B cell (primary cell): ENCODE data around the gene CACNA2D4. TPM values are rescaled to one million over a fixed set of nuclear protein-coding genes. Genes with fewer than 3 reads are reported as not detected.
A peak's percentile ranks its signal among the peaks of the same experiment; 100 is the strongest.

Source experiments
- ATAC-seq: fragments of 200-7000 bp; cut with Tn5 transposase; one replicate; pipeline ENCODE4 v1.10.0; 2021; ENCODE audit warnings: low read depth, mild to moderate bottlenecking, moderate number of reproducible peaks, moderate library complexity
- CTCF ChIA-PET: fragments of 350-600 bp; sonication (Branson Sonifier 250); formaldehyde crosslinking; loops from one replicate; lab custom pipeline; 2021; ENCODE audit warnings: antibody characterized with exemption, inconsistent platforms; lab: Charles Lee
- POLR2A ChIA-PET: fragments of 350-600 bp; sonication (Branson Sonifier 250); formaldehyde crosslinking; loops from one replicate; lab custom pipeline; 2021; ENCODE audit warnings: antibody characterized with exemption; lab: Charles Lee
- DNase-seq: peaks from one replicate; pipeline ENCODE4 v3.0.0; 2013
- H2AFZ ChIP-seq: 2 replicates; pipeline ENCODE4 v1.6.1; 2012; ENCODE audit warnings: mild to moderate bottlenecking, low read depth, low read length; ENCODE audit not compliant: insufficient read depth, poor library complexity, severe bottlenecking
- H3K27ac ChIP-seq, 2 donors: 1 replicate in 1 of 2; 2 replicates in 1 of 2; pipeline ENCODE4 v1.5.1; 2012 to 2013; ENCODE audit warnings: low read length in 2 of 2, mild to moderate bottlenecking in 2 of 2, moderate library complexity in 1 of 2
- H3K27me3 ChIP-seq, 4 experiments: fragments of 200-600 bp in 1 of 4; sonication (generic) in 1 of 4; replicated peaks in 1 of 4; 1 replicate in 2 of 4; 2 replicates in 2 of 4; pipeline versions ENCODE4 v1.6.1 to v1.7.0; 2013 to 2016; ENCODE audit warnings: low read length in 3 of 4, mild to moderate bottlenecking in 2 of 4, mixed read lengths in 1 of 4, moderate library complexity in 1 of 4; ENCODE audit not compliant: insufficient read depth in 4 of 4, control insufficient read depth in 3 of 4; ENCODE audit errors: control extremely low read depth in 1 of 4
- H3K36me3 ChIP-seq, 2 experiments: replicated peaks in 1 of 2; 1 replicate in 1 of 2; 2 replicates in 1 of 2; pipeline versions ENCODE4 v1.6.1 to v1.7.1; 2013; ENCODE audit warnings: low read length in 1 of 2; ENCODE audit not compliant: insufficient read depth in 2 of 2, control insufficient read depth in 1 of 2; ENCODE audit errors: control extremely low read depth in 1 of 2, extremely low read depth in 1 of 2
- H3K4me1 ChIP-seq, 2 donors: fragments of 200-600 bp in 1 of 2; sonication (generic) in 1 of 2; 1 replicate in 1 of 2; 2 replicates in 1 of 2; pipeline versions ENCODE4 v1.5.1 to v1.6.1; 2013 to 2017; ENCODE audit warnings: low read length in 2 of 2; ENCODE audit not compliant: control insufficient read depth in 2 of 2, insufficient read depth in 2 of 2
- H3K4me2 ChIP-seq: replicated peaks from 2 replicates; pipeline ENCODE3; 2012; ENCODE audit warnings: mild to moderate bottlenecking, low read depth, low read length; ENCODE audit not compliant: poor library complexity, severe bottlenecking
- H3K4me3 ChIP-seq, 5 experiments: fragments of 200-600 bp in 1 of 5; sonication (generic) in 1 of 5; 1 replicate in 3 of 5; 2 replicates in 2 of 5; pipeline versions ENCODE4 v1.5.1 to v1.7.0; 2011 to 2016; ENCODE audit warnings: low read length in 4 of 5, mild to moderate bottlenecking in 4 of 5, low read depth in 2 of 5, control low read depth in 1 of 5, moderate library complexity in 1 of 5; ENCODE audit not compliant: insufficient read depth in 1 of 5; ENCODE audit errors: control extremely low read depth in 1 of 5, extremely low read depth in 1 of 5
- H3K79me2 ChIP-seq: fragments of 200-600 bp; sonication (generic); one replicate; pipeline ENCODE4 v1.6.0; 2016; ENCODE audit warnings: low read length; ENCODE audit not compliant: control insufficient read depth, insufficient read depth
- H3K9ac ChIP-seq: fragments of 200-600 bp; sonication (generic); 2 replicates; pipeline ENCODE4 v1.6.1; 2017; ENCODE audit warnings: mild to moderate bottlenecking, low read length, moderate library complexity
- H3K9me3 ChIP-seq, 3 donors: one replicate each; pipeline versions ENCODE4 v1.6.1 to v1.7.1; 2013; ENCODE audit warnings: low read length in 2 of 3; ENCODE audit not compliant: control insufficient read depth in 2 of 3, insufficient read depth in 1 of 3; ENCODE audit errors: control extremely low read depth in 1 of 3
- H4K20me1 ChIP-seq: 2 replicates; pipeline ENCODE4 v1.6.0; 2012; ENCODE audit warnings: mild to moderate bottlenecking, low read length; ENCODE audit not compliant: insufficient read depth, control insufficient read depth, poor library complexity, severe bottlenecking
- H3K27ac Mint-ChIP-seq: one replicate; pipeline ENCODE4 v1.8.0; 2021; ENCODE audit warnings: mixed read lengths
- H3K27me3 Mint-ChIP-seq: one replicate; pipeline ENCODE4 v1.8.0; 2021; ENCODE audit warnings: mixed read lengths
- H3K4me1 Mint-ChIP-seq: one replicate; pipeline ENCODE4 v1.8.0; 2021; ENCODE audit warnings: mixed read lengths
- H3K4me3 Mint-ChIP-seq: one replicate; pipeline ENCODE4 v1.8.0; 2021; ENCODE audit warnings: mixed read lengths
- H3K9me3 Mint-ChIP-seq: one replicate; pipeline ENCODE4 v1.8.0; 2022; ENCODE audit warnings: mixed read lengths; ENCODE audit not compliant: insufficient read depth
- EZH2 ChIP-seq: IDR thresholded peaks from 2 replicates; pipeline ENCODE4 v1.6.1; 2012; ENCODE audit warnings: borderline replicate concordance, low read depth, mild to moderate bottlenecking, moderate library complexity, low read length; ENCODE audit not compliant: insufficient read depth, poor library complexity, severe bottlenecking
- WGBS: methylation state at CpG from one replicate; pipeline ENCODE4 v1.1.5; 2013; ENCODE audit warnings: missing lambda C conversion rate; ENCODE audit not compliant: insufficient coverage; 5-methylcytosine and 5-hydroxymethylcytosine counted together
- intact Hi-C: fragments of 100-400 bp; cut with micrococcal nuclease; formaldehyde crosslinking; loops from one replicate; pipeline ENCODE4 v1.10.0; 2022
- polyA plus RNA-seq: library from polyadenylated mRNA; depleted of rRNA; stranded (reverse); fragments of >200 nt; gene quantifications from 2 replicates; pipeline ENCODE4 v1.2.3, GENCODE V29; 2012
- total RNA-seq, 2 donors: library from RNA; stranded (reverse); fragments of 120-200 nt in 1 of 2; gene quantifications; 1 replicate in 1 of 2; 2 replicates in 1 of 2; pipeline versions ENCODE4 v1.2.3 to v1.2.4, GENCODE V29; 2013 to 2022
- TF ChIP-seq, protein P1 (sequence below): fragments of 200-600 bp; IDR thresholded peaks from one replicate; pipeline ENCODE4 v1.8.0; 2022; ENCODE audit warnings: antibody characterized with exemption, mild to moderate bottlenecking

The CACNA2D4 gene
- total and polyA plus RNA-seq, 2 donors (not counting 1 experiment from before 2014, with no cell fraction given), result 6.0 to 7.4 TPM

DNA sequence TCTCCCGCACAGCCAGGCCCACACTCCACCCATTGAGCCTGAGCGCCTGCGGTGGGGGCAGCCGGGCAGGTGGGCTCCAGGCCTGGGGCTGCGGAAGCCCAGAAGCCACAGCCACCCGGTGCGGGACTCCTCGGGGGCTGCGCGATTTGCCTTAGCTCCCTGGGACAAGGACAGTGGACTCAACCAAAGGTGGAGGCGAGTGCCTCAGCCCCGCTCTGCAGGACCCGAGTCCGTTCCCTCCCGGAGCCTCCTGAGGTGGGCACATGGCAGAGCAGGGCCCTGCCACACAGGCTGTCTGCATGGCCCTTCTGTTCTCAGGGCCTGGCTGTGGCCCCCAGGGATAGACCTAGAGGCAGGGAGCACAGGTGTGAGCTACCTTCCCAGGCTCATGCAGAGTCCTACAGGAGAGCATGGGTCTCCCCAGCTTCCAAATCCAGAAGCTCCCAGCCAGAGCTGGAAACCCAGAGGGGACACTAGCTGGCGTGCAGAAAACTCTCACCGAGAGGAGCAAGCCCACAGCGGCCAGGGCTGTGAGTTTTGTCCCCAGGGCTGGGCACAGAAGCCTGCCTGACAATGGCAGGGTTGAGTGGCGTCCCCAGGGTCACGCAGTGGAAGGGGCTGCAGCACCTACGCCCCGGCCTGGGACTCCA is 120.3 kb downstream of the CACNA2D4 start:
- DNase-seq (peak; percentile 30), ATAC-seq (no peak)
- H3K4me2 ChIP-seq, result peak overlapping the region; percentile 94
- TF ChIP-seq, protein P1, sequence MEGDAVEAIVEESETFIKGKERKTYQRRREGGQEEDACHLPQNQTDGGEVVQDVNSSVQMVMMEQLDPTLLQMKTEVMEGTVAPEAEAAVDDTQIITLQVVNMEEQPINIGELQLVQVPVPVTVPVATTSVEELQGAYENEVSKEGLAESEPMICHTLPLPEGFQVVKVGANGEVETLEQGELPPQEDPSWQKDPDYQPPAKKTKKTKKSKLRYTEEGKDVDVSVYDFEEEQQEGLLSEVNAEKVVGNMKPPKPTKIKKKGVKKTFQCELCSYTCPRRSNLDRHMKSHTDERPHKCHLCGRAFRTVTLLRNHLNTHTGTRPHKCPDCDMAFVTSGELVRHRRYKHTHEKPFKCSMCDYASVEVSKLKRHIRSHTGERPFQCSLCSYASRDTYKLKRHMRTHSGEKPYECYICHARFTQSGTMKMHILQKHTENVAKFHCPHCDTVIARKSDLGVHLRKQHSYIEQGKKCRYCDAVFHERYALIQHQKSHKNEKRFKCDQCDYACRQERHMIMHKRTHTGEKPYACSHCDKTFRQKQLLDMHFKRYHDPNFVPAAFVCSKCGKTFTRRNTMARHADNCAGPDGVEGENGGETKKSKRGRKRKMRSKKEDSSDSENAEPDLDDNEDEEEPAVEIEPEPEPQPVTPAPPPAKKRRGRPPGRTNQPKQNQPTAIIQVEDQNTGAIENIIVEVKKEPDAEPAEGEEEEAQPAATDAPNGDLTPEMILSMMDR, result no peak
- TF ChIP-seq EZH2, result no peak
- H3K9me3 Mint-ChIP-seq, result no peaks in the 10 kb centered on the region
- H3K4me1 ChIP-seq, result peaks cover 9 to 32% of the 10 kb centered on the region in 2 donors
- 92% methylated on average over 22 of the region's 22 CpGs for WGBS
- no peaks in the 10 kb centered on the region for H3K9me3 ChIP-seq
- H3K4me3 Mint-ChIP-seq, result peak overlapping the region; percentile 84
- intact Hi-C loops, result no loop called here
- peak overlapping the region; percentile 88 for H2AFZ ChIP-seq
- peak overlapping the region; percentile 18 to 67 for H3K27ac ChIP-seq
- no peaks in the 10 kb centered on the region for H3K79me2 ChIP-seq
- H3K27ac Mint-ChIP-seq, result no peak overlapping the region
- no peaks in the 10 kb centered on the region for H3K27me3 Mint-ChIP-seq
- no peak overlapping the region for H3K9ac ChIP-seq
- ChIA-PET CTCF (interaction anchor here (0.9 to 11.3 kb wide), 7 partner anchors 9 to 216 kb away, joined by 3 to 327 read pairs (median 4); no protein-coding TSS in a partner anchor), POLR2A (interaction anchor here (0.6 to 1.9 kb wide), 5 partner anchors 9 to 452 kb away, joined by 3 to 8 read pairs (median 3); no protein-coding TSS in a partner anchor)
- H3K4me1 Mint-ChIP-seq, result peaks cover 30% of the 10 kb centered on the region
- no peaks in the 10 kb centered on the region for H3K36me3 ChIP-seq
- H3K27me3 ChIP-seq, result no peaks in the 10 kb centered on the region
- H3K4me3 ChIP-seq, result no peak overlapping the region
- no peaks in the 10 kb centered on the region for H4K20me1 ChIP-seq
